ENCODE data around the gene TNFRSF18.

TNFRSF18 gene

DNA sequence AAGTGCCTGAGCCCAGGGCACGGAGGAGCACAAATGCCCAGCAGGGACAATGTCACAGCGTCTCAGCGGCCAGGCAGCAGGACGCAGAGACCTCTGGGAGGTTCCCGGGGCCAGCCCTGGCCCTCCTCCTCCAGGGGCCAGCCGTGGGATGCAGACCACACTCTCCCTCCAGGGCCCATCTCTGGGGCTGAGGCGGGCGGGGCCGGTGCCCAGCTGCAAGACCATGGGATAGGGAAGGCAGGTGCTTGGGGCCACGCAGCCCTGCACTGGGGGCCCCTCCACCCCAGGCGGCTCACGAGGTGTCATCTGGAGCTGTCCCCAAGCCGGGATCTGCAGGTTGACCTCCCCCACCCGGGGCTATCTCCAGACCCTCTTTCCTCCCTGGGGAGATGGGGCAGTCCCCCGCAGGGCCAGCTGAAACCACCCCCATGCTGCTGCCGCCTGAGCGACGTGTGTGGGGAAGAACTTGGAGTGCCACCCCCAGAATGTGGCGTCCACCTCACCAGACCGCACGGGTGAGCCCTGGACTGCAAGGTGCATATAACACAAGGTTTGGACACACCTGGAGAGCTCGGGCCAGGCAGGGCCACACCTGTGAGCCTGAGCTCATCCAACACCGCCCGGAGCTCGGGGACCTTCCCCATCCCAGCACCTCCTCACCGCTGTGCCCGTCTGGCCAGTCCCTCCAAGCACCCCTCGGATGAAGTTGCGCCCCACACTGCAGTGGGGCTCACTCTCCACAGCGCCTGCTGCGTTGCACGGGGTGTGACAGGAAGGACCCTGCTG lies 36.8 kb downstream of the TNFRSF18 start:
- TF ChIP-seq FOXP2 (optimal IDR thresholded peaks at IDR 0.05; ENCODE audit: borderline replicate concordance, extremely low read depth, extremely low read length, insufficient read depth) (no peak), TAF1 (IDR thresholded peaks at IDR 0.05; ENCODE audit: borderline replicate concordance, insufficient read depth, low read length) (no peak), SIN3A (IDR thresholded peaks at IDR 0.05; ENCODE audit: borderline replicate concordance, insufficient read depth, low read length) (no peak), POLR2AphosphoS5 (IDR thresholded peaks at IDR 0.05; ENCODE audit: low read depth, low read length) (no peak)
- TF ChIP-seq, protein P1, sequence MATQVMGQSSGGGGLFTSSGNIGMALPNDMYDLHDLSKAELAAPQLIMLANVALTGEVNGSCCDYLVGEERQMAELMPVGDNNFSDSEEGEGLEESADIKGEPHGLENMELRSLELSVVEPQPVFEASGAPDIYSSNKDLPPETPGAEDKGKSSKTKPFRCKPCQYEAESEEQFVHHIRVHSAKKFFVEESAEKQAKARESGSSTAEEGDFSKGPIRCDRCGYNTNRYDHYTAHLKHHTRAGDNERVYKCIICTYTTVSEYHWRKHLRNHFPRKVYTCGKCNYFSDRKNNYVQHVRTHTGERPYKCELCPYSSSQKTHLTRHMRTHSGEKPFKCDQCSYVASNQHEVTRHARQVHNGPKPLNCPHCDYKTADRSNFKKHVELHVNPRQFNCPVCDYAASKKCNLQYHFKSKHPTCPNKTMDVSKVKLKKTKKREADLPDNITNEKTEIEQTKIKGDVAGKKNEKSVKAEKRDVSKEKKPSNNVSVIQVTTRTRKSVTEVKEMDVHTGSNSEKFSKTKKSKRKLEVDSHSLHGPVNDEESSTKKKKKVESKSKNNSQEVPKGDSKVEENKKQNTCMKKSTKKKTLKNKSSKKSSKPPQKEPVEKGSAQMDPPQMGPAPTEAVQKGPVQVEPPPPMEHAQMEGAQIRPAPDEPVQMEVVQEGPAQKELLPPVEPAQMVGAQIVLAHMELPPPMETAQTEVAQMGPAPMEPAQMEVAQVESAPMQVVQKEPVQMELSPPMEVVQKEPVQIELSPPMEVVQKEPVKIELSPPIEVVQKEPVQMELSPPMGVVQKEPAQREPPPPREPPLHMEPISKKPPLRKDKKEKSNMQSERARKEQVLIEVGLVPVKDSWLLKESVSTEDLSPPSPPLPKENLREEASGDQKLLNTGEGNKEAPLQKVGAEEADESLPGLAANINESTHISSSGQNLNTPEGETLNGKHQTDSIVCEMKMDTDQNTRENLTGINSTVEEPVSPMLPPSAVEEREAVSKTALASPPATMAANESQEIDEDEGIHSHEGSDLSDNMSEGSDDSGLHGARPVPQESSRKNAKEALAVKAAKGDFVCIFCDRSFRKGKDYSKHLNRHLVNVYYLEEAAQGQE (IDR thresholded peaks at IDR 0.05; ENCODE audit: insufficient read depth in 1 of 2, low read depth in 2 of 2, low read length in 2 of 2), result no peak

DNA sequence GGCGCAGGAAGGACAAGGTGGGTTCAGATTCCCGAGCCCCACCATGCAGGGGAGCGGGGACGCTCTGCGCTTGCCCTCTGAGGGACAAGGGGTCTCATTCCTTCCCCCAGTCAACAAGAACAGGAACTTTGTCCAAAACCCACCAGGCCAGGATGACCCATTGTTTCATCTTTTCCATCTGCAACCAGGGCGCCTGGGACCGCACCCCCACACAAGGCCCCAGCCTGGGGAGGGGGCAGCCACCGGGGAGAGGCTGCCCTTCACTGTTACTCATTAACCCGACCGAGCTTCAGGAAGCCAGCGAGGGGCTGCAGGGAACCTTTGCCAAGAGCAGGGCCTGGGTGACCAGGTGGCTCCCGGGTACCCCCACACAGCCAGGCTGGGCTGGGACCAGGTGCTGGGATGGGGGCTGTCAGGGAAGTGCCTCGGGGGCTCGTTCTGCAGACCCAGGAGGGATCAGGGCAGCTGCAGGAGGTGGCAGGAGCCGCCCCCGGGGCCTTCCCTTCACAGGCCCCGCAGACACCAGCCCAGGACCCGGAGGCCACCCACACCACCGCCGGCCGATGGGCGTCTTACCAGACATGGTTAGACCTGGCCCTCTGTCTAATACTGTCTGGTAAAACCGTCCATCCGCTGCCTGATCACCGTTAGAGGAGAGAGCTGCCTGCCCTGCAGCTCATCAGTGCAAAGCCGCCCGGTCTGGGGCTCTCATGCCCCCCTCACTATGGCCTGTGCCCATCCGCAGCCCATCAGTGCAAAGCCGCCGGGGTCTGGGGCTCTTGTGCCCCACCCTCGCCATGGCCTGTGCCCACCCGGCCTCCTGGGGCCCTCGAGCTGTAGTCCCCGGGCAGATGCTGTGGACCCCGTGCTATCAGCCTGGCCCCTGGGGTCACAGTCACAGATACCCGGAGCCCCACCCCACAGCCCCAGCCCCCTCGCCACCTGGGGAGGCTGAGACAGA lies 37.7 kb downstream of the TNFRSF18 start:
- no peak for TF ChIP-seq POLR2AphosphoS5 (IDR thresholded peaks at IDR 0.05; ENCODE audit: low read depth, low read length)
- no peak for TF ChIP-seq SIN3A (IDR thresholded peaks at IDR 0.05; ENCODE audit: borderline replicate concordance, insufficient read depth, low read length)
- no peak for TF ChIP-seq FOXP2 (optimal IDR thresholded peaks at IDR 0.05; ENCODE audit: borderline replicate concordance, extremely low read depth, extremely low read length, insufficient read depth)
- TF ChIP-seq TAF1 (IDR thresholded peaks at IDR 0.05; ENCODE audit: borderline replicate concordance, insufficient read depth, low read length), result no peak
- TF ChIP-seq, protein P1 (IDR thresholded peaks at IDR 0.05; ENCODE audit: insufficient read depth in 1 of 2, low read depth in 2 of 2, low read length in 2 of 2), result no peak

DNA sequence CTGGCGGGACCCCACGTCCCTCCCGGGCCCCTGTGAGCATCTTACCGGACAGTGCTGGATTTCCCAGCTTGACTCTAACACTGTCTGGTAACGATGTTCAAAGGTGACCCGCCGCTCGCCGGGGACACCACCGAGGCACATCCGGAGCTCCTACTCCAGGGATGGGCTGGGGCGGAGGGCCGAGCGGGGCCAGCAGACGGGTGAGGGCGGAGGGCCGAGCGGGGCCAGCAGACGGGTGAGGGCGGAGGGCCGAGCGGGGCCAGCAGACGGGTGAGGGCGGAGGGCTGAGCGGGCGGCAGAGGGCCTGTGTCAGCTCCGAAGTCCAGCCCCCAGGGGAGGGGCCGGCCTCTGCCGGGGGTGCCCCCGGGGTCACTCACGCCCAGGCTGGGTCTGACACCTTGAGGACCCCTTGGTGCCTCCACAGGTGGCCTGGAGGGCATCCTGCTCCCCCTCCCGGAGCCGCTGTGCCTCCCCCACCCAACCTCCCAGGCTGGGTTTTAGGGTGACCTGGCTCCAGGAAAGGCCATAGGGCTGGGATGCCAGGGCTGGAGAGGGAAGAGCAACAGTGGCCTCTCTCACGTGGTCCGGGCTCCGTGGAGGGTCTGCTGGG lies 38.4 kb downstream of the TNFRSF18 start:
- TF ChIP-seq, protein P1 (IDR thresholded peaks at IDR 0.05; ENCODE audit: insufficient read depth in 1 of 2, low read depth in 2 of 2, low read length in 2 of 2), result no peak
- TF ChIP-seq SIN3A (IDR thresholded peaks at IDR 0.05; ENCODE audit: borderline replicate concordance, insufficient read depth, low read length), result no peak
- TF ChIP-seq POLR2AphosphoS5 (IDR thresholded peaks at IDR 0.05; ENCODE audit: low read depth, low read length), result no peak
- no peak for TF ChIP-seq FOXP2 (optimal IDR thresholded peaks at IDR 0.05; ENCODE audit: borderline replicate concordance, extremely low read depth, extremely low read length, insufficient read depth)
- no peak for TF ChIP-seq TAF1 (IDR thresholded peaks at IDR 0.05; ENCODE audit: borderline replicate concordance, insufficient read depth, low read length)

DNA sequence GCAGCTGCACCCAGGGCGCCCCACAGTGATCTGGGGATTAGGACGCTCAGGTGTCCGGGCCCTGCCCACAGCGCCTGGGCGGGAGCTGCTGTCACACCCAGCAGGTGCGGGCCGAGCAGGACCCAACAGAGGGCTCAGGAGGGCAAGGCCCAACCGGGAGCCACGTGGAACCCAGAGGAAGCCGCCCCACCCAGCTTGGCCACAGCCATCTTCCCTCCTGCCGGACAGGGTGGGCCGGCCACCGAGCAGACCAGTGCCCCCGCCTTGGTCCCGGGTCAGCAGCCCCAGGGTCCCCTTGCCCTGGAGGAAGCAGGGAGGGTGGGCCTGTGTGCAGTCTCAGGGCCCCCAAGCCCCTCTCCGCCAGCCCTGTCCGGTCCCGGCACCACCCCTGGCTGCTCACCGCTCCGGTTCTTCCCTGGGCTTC lies 39.0 kb downstream of the TNFRSF18 start:
- TF ChIP-seq TAF1 (IDR thresholded peaks at IDR 0.05; ENCODE audit: borderline replicate concordance, insufficient read depth, low read length), result no peak
- TF ChIP-seq, protein P1 (IDR thresholded peaks at IDR 0.05; ENCODE audit: insufficient read depth in 1 of 2, low read depth in 2 of 2, low read length in 2 of 2), result no peak
- no peak for TF ChIP-seq FOXP2 (optimal IDR thresholded peaks at IDR 0.05; ENCODE audit: borderline replicate concordance, extremely low read depth, extremely low read length, insufficient read depth)
- TF ChIP-seq SIN3A (IDR thresholded peaks at IDR 0.05; ENCODE audit: borderline replicate concordance, insufficient read depth, low read length), result no peak

All from PFSK-1 (cell line).